ENCODE results near the gene SRCAP.

Gene SRCAP

GRCh38 chr16:30738984-30739951 is 40.3 kb downstream of the SRCAP start:
- H3K36me3 ChIP-seq (ENCODE audit: control insufficient read depth in 1 of 2, insufficient read depth in 2 of 2, low read length in 2 of 2), result peaks cover 45 to 48% of the 10 kb centered on the region in 2 donors
- H3K4me3 ChIP-seq (ENCODE audit: low read depth in 1 of 2, low read length in 2 of 2), result no peak overlapping the region
- peaks cover 10 to 21% of the 10 kb centered on the region in 2 donors for H3K4me1 ChIP-seq (ENCODE audit: control insufficient read depth in 1 of 2, insufficient read depth in 2 of 2, low read length in 2 of 2)
- H3K9me3 ChIP-seq (ENCODE audit: control insufficient read depth in 1 of 2, low read length in 2 of 2), result no peaks in the 10 kb centered on the region
- no peaks in the 10 kb centered on the region for H3K27me3 ChIP-seq (ENCODE audit: low read depth, low read length)
- no peak overlapping the region for H3K27ac ChIP-seq (ENCODE audit: low read length)

DNA sequence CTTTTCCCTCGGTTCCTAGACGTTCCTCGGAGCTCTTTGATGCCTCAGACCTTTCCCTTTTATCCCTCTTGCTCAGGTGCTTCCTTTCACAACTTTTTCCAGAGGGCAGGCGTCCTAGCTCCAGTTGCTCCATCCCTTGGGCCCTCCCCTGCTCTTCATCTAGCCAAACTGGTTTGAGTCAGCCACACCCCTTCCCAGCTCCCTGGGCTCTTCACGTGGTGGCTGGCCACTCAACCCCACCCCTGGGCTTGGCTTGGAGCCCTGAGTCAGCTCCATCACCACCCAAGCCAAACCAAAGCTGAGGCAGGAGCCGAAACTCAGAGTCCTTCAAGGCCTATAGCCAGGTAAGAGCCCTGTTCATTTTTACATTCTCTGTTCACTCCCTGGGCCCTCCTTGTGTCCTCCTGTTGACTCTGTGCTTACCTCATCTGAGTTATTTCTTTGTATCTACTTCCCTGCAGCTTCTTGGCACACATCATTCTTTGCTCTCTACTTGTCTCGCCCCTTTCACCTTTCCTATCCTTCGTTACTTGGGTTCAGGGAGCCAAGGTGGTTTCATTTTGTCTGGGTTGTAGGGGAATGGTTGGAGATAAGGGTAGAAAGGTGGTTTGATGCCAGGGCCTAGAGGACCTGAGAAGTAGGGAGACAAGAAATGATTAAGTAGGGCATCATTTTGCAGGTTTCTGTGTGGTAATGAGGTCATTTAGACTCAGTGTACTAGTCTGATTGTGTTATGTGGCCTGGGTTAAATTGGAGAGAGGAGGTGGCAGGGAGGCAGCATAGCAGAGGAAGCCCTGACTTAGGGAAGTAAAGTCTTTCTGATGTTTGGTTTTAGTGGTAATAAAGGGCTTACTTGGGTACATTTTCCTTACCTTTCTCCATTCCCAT is 41.6 kb downstream of the SRCAP start:
- Histone ChIP-seq H3K4me3 (ENCODE audit: low read depth in 1 of 2, low read length in 2 of 2) (peak overlapping the region; percentile 4 to 7), H3K4me1 (ENCODE audit: control insufficient read depth in 1 of 2, insufficient read depth in 2 of 2, low read length in 2 of 2) (peaks cover 10 to 21% of the 10 kb centered on the region in 2 donors), H3K27me3 (ENCODE audit: low read depth, low read length) (no peaks in the 10 kb centered on the region), H3K27ac (ENCODE audit: low read length) (peak overlapping the region; percentile 85), H3K36me3 (ENCODE audit: control insufficient read depth in 1 of 2, insufficient read depth in 2 of 2, low read length in 2 of 2) (peaks cover 39 to 41% of the 10 kb centered on the region in 2 donors), H3K9me3 (ENCODE audit: control insufficient read depth in 1 of 2, low read length in 2 of 2) (no peaks in the 10 kb centered on the region)

DNA sequence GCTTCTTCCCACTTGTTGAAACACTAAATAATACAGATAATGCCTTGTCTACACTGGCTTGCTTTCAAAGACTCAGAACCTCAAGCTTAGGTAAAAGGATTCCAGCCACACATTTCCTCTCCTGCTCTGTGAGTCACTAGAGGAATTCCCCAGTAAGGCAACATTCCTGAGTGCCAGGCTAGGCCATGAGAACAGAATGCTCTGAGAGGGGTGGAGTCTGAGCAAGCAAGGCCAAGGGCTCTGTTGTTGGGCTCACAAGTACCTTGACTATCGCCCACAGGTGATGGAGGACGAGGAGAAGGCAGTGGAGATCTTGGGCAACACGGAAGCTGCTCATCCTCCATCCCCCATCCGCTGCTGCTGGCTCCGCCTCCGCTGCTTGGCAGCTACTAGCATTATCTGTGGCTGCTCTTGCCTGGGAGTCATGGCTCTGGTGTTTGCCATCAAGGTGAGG is 42.5 kb downstream of the SRCAP start:
- H3K9me3 ChIP-seq (ENCODE audit: control insufficient read depth in 1 of 2, low read length in 2 of 2), result no peaks in the 10 kb centered on the region
- H3K27me3 ChIP-seq (ENCODE audit: low read depth, low read length), result no peaks in the 10 kb centered on the region
- peaks cover 30 to 32% of the 10 kb centered on the region in 2 donors for H3K36me3 ChIP-seq (ENCODE audit: control insufficient read depth in 1 of 2, insufficient read depth in 2 of 2, low read length in 2 of 2)
- H3K4me3 ChIP-seq (ENCODE audit: low read depth in 1 of 2, low read length in 2 of 2), result no peak overlapping the region
- peaks cover 10 to 21% of the 10 kb centered on the region in 2 donors for H3K4me1 ChIP-seq (ENCODE audit: control insufficient read depth in 1 of 2, insufficient read depth in 2 of 2, low read length in 2 of 2)
- peak overlapping the region; percentile 85 for H3K27ac ChIP-seq (ENCODE audit: low read length)

DNA sequence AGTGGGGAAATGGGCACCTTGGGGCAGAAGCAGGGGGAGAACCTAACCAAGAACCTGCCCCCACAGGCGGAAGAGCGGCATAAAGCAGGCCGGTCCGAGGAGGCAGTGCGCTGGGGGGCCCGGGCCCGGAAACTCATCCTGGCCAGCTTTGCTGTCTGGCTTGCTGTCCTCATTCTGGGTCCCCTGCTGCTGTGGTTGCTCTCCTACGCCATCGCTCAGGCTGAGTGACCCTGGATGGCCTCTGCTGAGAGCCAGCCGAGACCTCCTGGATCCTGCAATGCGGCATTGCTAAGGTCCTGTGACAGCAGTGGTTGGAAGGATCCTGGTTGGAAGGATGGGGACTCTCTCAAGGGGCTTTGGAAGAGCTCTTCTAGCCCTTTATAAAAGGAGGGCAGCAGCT is 44.7 kb downstream of the SRCAP start:
- peaks cover 10 to 26% of the 10 kb centered on the region in 2 donors for H3K4me1 ChIP-seq (ENCODE audit: control insufficient read depth in 1 of 2, insufficient read depth in 2 of 2, low read length in 2 of 2)
- H3K4me3 ChIP-seq (ENCODE audit: low read depth in 1 of 2, low read length in 2 of 2), result no peak overlapping the region
- no peaks in the 10 kb centered on the region for H3K9me3 ChIP-seq (ENCODE audit: control insufficient read depth in 1 of 2, low read length in 2 of 2)
- H3K36me3 ChIP-seq (ENCODE audit: control insufficient read depth in 1 of 2, insufficient read depth in 2 of 2, low read length in 2 of 2), result peaks cover 10 to 11% of the 10 kb centered on the region in 2 donors
- H3K27ac ChIP-seq (ENCODE audit: low read length), result no peak overlapping the region
- no peaks in the 10 kb centered on the region for H3K27me3 ChIP-seq (ENCODE audit: low read depth, low read length)

GRCh38 chr16:30744183-30744582 is 45.2 kb downstream of the SRCAP start:
- Histone ChIP-seq H3K4me3 (ENCODE audit: low read depth in 1 of 2, low read length in 2 of 2) (no peak overlapping the region), H3K9me3 (ENCODE audit: control insufficient read depth in 1 of 2, low read length in 2 of 2) (no peaks in the 10 kb centered on the region), H3K27ac (ENCODE audit: low read length) (no peak overlapping the region), H3K4me1 (ENCODE audit: control insufficient read depth in 1 of 2, insufficient read depth in 2 of 2, low read length in 2 of 2) (peaks cover 10 to 27% of the 10 kb centered on the region in 2 donors), H3K27me3 (ENCODE audit: low read depth, low read length) (no peaks in the 10 kb centered on the region), H3K36me3 (ENCODE audit: control insufficient read depth in 1 of 2, insufficient read depth in 2 of 2, low read length in 2 of 2) (peaks cover 5 to 6% of the 10 kb centered on the region in 2 donors)

- Histone ChIP-seq H3K4me3 (ENCODE audit: low read depth in 1 of 2, low read length in 2 of 2) (no peak overlapping the region), H3K27ac (ENCODE audit: low read length) (no peak overlapping the region), H3K36me3 (ENCODE audit: control insufficient read depth in 1 of 2, insufficient read depth in 2 of 2, low read length in 2 of 2) (peaks cover 0 to 6% of the 10 kb centered on the region in 2 donors), H3K4me1 (ENCODE audit: control insufficient read depth in 1 of 2, insufficient read depth in 2 of 2, low read length in 2 of 2) (peaks cover 9 to 27% of the 10 kb centered on the region in 2 donors), H3K9me3 (ENCODE audit: control insufficient read depth in 1 of 2, low read length in 2 of 2) (no peaks in the 10 kb centered on the region), H3K27me3 (ENCODE audit: low read depth, low read length) (no peaks in the 10 kb centered on the region)
Measured at GRCh38 chr16:30745082-30745481, 46.1 kb downstream of the SRCAP start.

- no peak overlapping the region for H3K27ac ChIP-seq (ENCODE audit: low read length)
Measured at GRCh38 chr16:30746638-30747175, 47.7 kb downstream of the SRCAP start.

DNA sequence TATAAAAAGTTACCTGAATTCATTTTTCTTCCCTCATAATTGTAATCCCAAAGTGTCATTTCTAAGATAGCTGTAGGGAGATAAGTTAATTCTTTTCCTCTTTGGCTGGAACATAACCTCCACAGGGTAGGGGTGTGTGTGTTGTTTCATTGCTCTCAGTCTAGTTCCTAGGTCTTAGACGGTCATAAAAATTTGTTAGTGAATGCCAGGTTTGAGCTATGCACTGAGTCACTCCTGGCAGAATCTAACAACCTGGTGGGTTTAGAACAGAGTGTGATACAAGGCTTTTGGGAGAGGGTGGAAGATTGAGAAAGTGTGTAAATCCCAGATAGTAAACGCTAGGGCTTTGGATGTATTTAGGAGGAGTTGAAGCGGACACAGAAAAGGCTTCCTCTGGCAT is 48.4 kb downstream of the SRCAP start:
- Histone ChIP-seq H3K36me3 (ENCODE audit: control insufficient read depth in 1 of 2, insufficient read depth in 2 of 2, low read length in 2 of 2) (peaks cover 5 to 14% of the 10 kb centered on the region in 2 donors), H3K27ac (ENCODE audit: low read length) (peak overlapping the region; percentile 69), H3K9me3 (ENCODE audit: control insufficient read depth in 1 of 2, low read length in 2 of 2) (no peaks in the 10 kb centered on the region), H3K27me3 (ENCODE audit: low read depth, low read length) (no peaks in the 10 kb centered on the region), H3K4me1 (ENCODE audit: control insufficient read depth in 1 of 2, insufficient read depth in 2 of 2, low read length in 2 of 2) (peaks cover 0 to 12% of the 10 kb centered on the region in 2 donors), H3K4me3 (ENCODE audit: low read depth in 1 of 2, low read length in 2 of 2) (peak overlapping the region; percentile 66 to 78)

More at GRCh38 chr16:30746638-30747175, 47.7 kb downstream of the SRCAP start:
- Histone ChIP-seq H3K4me1 (ENCODE audit: control insufficient read depth in 1 of 2, insufficient read depth in 2 of 2, low read length in 2 of 2) (peaks cover 0 to 12% of the 10 kb centered on the region in 2 donors), H3K36me3 (ENCODE audit: control insufficient read depth in 1 of 2, insufficient read depth in 2 of 2, low read length in 2 of 2) (peaks cover 11 to 13% of the 10 kb centered on the region in 2 donors), H3K9me3 (ENCODE audit: control insufficient read depth in 1 of 2, low read length in 2 of 2) (no peaks in the 10 kb centered on the region), H3K27me3 (ENCODE audit: low read depth, low read length) (no peaks in the 10 kb centered on the region), H3K4me3 (ENCODE audit: low read depth in 1 of 2, low read length in 2 of 2) (no peak overlapping the region)

GRCh38 chr16:30747799-30748633 is 49.0 kb downstream of the SRCAP start, which contains the start of gene PHKG2:
TSS of gene PHKG2 (plus strand) at chr16:30748425. CDS start at chr16:30748821, 396 bp downstream.
- Histone ChIP-seq H3K4me1 (ENCODE audit: control insufficient read depth in 1 of 2, insufficient read depth in 2 of 2, low read length in 2 of 2) (peaks cover 0 to 12% of the 10 kb centered on the region in 2 donors), H3K36me3 (ENCODE audit: control insufficient read depth in 1 of 2, insufficient read depth in 2 of 2, low read length in 2 of 2) (peaks cover 7 to 18% of the 10 kb centered on the region in 2 donors), H3K27ac (ENCODE audit: low read length) (peak within 1 kb of the TSS; percentile 69), H3K4me3 (ENCODE audit: low read depth in 1 of 2, low read length in 2 of 2) (peak within 1 kb of the TSS; percentile 66 to 78), H3K27me3 (ENCODE audit: low read depth, low read length) (no peaks in the 10 kb centered on the region), H3K9me3 (ENCODE audit: control insufficient read depth in 1 of 2, low read length in 2 of 2) (no peaks in the 10 kb centered on the region)

Measured in muscle layer of duodenum (tissue), 2 donors.